Adrenal gland (tissue), 5 donors: ENCODE data around the gene BUD31.

Experiments used
- CTCF ChIP-seq, 6 experiments: fragments of 450-650 bp in 4 of 6; fragments of 200-600 bp in 2 of 6; sonication (generic) in 1 of 6; IDR thresholded peaks; 1 replicate in 5 of 6; 2 replicates in 1 of 6; pipeline versions ENCODE4 v1.5.1 to v1.8.0; 2016 to 2021; ENCODE audit warnings: antibody characterized with exemption in 6 of 6, mild to moderate bottlenecking in 2 of 6, moderate library complexity in 1 of 6
- POLR2A ChIP-seq, 2 donors: fragments of 450-650 bp; IDR thresholded peaks; one replicate each; pipeline ENCODE4 v1.6.1; 2017; ENCODE audit warnings: antibody characterized with exemption in 2 of 2, mild to moderate bottlenecking in 2 of 2, moderate library complexity in 1 of 2
- donor health status: DM: no; HTN: no; CAD: no.

GRCh38 chr7:99396418-99397296 lies 12.1 kb upstream of the BUD31 start:
- no peak for TF ChIP-seq POLR2A (IDR thresholded peaks at IDR 0.05)
- no peak for TF ChIP-seq CTCF (IDR thresholded peaks at IDR 0.05)
